NCI-H1417 treated with DMSO at 0.1 percent for 48 hours (cell line): ENCODE measurements around the gene C10orf67.

Experiments
- DNase-seq: peaks from one replicate; lab custom pipeline; 2025; lab: John Stamatoyannopoulos, UW

The C10orf67 gene

GRCh38 chr10:23196915-23197314, 147.7 kb downstream of the C10orf67 start:
- DNase-seq = no peak

DNA sequence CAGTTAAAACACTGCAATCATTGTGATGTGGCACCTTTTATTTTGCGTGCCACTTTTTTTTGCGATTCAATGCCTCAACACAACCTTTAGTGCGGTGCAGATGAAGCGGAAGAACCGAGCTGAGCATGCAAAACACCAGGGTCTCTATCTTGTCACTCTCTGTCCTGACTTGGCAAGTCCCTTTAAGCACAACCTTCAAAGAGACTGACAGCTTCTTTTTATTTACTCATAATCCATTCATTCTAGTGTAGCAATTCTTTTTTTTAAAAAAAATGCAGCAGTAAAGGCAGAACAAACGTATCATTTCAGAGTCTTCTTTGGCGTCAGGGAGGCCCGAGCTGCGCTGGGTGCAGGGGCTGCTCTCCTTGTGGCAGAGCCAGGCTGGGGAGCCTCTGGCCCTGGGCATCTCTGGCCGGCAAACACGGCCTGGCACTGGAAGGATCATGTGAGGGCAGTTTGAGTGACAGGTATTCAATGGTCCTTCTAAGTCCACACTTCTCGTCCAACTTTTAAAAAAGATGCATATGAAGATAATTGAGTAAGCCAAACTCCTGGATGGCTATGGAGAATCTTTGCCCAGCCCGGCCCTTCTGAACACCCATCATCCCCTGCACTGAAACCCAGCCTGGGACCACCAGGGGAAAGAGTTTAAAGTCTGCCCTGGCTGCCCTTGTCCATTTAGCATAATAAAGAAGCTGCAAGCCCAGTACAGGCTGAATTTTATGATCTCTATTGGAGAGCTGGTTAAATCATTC, 148.6 kb downstream of the C10orf67 start:
- no peak for DNase-seq

DNA sequence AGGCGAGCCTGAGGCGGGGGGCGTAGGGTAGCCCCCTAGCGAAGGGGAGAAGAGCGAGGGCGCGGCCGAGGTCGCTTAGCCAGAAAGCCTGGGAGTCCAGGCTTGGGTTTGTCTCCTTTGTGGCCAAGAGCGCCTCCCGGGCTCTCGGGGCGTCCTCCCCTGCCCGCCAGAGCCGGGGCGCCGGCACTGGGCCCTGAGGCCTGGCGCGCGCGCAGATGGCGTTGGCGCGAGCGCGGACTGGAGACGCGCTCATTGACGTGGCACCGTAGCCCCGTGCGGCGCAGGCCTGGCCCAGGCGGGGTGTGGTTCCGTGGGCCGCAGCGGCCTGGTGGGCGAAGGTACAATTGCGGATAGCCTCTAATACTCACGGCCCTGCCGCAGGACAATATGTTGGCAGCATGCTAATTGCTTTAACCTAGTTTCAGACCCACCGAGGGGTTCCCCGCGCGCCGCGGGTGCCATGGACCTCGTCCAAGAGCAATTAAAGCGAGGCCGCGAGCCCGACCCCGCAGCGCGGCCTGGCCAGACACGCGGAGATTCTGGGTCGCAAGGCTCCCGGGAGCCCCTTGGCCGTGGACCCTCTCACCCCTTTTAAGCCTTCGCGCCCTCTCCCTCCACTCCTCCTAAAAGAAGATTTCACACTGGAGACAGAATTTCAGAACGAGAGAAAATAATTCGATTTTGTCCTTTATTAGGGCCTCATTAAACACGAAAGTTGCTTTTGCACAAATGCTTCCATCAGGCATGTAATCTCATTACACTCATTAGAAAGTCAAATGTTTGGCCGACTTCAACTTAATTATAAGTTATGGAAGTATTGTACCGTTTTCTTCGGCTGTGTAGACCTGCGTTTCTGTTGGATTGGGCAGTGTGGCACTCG, 149.4 kb downstream of the C10orf67 start:
- no peak for DNase-seq

- DNase-seq = no peak
Observed at GRCh38 chr10:23194471-23194965, 150.1 kb downstream of the C10orf67 start.

DNA sequence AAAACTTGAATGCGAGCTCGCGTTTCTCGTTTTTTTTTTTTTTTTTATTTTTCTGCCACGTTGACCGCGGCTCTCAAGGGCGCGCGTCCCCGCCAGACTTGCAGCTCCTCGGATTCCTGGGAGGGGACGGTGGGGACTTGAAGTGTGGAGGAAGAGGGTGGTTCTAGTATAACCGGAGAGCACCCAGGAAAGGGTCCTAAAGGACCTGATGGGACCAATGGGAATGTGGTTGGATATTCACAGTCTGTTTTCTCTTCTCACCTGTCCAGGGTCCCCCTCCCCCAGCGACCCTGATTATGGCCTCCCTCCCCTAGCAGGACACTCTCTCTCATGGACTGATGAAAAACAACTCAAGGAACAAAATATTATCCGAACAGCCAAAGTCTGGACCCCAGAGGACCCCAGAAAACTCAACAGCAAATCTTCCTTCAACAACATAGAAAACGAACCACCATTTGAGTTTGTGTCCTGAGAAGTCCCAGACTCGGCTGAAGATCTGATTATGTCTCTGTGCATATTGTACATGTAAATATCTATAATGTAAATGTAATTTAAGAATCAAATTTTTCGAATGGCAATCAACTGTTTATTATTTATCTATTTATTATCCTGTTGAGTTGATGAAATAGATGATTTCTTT, 151.0 kb downstream of the C10orf67 start:
- no peak for DNase-seq

GRCh38 chr10:23192712-23193434, 151.7 kb downstream of the C10orf67 start:
- DNase-seq = no peak

DNA sequence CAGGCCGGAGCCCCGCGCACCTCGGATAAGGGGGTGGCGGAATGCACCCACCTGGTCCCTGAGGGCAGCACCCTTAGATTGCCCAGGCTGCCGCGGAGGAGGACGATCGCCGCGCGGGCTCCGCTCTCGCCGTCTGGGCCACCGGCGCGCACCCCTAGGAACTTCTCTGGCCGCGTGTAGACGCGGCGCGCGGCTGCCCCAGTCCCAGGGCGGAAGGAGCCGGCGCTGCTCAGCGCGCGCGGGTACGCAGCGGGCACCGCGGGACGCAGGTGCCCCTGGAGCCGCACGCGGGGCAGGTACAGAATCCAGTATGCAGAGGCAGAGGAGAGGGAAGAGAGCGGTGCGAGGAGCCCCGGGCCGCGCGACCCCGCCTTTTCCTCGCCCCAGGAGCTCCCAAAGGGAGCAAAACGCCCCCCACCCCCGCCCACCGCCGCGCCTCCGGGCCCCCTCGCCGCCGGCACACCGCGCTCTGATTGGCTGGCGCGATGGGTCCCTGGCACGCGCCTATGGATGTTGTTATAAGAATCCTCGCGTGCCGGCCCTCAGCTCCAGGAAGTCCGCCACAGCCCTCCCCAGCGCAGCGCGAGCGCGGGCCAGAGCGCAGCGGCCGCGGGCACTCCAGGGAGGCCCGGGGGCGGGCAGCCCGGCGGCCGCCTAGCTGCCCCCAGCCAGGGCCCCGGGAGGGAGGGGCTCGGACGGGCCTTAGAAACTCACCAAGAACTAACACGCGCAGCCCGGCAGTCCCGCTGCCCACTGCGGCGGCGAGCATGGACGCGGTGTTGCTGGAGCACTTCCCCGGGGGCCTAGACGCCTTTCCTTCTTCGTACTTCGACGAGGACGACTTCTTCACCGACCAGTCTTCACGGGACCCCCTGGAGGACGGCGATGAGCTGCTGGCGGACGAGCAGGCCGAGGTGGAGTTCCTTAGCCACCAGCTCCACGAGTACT, 152.6 kb downstream of the C10orf67 start, which contains the start of gene PTF1A:
Gene PTF1A (plus strand): TSS at position 549 of the 948 bp plus-strand sequence. CDS start 219 bp downstream, at position 768.
- no peak for DNase-seq

DNA sequence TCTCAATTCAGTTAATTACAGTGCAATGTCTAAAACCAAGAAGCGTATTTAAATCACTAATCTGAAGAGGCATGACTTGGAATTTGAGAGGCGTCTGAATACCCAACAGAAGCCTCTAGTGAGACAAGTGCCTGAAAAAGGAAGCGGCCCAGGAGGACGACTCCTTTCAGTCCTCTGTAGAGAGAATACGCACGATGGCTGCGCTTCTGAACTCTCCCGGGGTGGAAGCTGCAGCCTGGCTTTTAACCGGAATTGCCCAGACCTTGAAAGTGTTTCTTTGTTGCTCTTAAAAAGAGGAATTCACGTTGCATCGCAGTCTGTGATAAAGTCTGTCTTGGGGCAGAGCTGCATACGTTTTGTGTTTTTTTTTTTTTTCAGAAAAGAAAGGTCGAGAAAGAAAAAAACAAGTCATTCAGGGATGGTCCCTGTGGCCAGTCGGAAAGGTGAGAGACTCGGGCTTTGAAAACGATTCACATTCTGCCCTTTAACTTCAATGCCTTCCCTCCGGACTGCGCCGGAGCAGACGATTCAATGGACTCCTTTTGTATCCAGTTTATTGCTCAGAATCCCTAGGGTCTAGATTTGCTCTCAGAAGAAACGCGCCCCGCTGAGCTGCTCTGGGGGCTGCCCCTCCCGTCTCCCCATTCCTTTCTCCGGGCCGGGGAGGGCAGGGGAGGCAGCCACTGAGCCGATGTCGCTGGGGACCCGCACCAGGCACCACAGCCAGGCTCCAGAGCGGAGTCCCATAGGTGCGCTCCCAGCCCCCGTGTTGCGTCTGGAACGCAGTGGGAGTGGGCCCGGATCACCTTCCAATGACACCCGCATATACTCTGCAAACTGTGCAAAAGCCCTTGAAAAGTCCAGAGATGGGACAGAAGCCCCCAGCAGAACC, 153.5 kb downstream of the C10orf67 start:
- DNase-seq = no peak

DNA sequence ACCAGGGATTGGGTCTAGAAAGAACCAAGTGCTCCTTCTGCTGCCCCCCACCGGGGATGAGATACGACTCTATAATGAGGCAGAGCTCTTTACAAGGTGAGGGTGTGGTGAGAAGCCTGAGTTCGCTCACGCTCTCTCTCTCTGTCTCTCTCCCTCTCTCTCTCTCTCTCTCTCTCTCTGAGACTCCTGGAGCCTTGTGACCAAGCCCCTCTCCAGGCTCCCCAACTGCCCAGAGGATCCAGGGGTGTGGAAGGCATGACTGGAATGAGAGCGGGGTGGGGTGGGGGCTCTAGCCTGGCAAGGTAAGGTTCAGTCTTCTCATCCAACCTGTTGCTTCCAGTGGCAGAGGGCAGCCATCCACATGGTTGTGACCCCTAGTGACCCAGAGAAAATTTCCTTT, 155.6 kb downstream of the C10orf67 start:
- DNase-seq = no peak

GRCh38 chr10:23187155-23187554, 157.4 kb downstream of the C10orf67 start:
- DNase-seq = no peak

DNA sequence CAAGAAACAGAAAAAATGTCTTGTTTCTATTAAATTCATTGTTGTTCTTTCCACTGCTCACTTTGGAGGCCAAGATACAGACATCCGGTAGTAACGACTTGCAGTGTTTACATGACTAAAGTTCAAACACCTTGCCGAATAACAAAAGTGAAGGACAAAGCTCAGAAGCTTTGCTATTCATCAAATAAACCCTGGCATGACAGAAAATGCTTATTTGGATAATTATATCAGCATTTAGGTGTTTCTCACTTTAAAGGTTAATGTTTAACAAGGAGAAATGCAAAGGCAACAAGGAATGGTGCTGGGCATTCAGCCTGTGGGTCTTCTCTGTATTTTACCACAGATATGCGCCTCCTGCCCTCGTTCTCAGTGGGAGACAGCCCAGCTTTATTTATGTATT, 157.9 kb downstream of the C10orf67 start:
- no peak for DNase-seq

GRCh38 chr10:23186178-23186577, 158.4 kb downstream of the C10orf67 start:
- no peak for DNase-seq

GRCh38 chr10:23174977-23175512, 169.6 kb downstream of the C10orf67 start:
- no peak for DNase-seq

DNA sequence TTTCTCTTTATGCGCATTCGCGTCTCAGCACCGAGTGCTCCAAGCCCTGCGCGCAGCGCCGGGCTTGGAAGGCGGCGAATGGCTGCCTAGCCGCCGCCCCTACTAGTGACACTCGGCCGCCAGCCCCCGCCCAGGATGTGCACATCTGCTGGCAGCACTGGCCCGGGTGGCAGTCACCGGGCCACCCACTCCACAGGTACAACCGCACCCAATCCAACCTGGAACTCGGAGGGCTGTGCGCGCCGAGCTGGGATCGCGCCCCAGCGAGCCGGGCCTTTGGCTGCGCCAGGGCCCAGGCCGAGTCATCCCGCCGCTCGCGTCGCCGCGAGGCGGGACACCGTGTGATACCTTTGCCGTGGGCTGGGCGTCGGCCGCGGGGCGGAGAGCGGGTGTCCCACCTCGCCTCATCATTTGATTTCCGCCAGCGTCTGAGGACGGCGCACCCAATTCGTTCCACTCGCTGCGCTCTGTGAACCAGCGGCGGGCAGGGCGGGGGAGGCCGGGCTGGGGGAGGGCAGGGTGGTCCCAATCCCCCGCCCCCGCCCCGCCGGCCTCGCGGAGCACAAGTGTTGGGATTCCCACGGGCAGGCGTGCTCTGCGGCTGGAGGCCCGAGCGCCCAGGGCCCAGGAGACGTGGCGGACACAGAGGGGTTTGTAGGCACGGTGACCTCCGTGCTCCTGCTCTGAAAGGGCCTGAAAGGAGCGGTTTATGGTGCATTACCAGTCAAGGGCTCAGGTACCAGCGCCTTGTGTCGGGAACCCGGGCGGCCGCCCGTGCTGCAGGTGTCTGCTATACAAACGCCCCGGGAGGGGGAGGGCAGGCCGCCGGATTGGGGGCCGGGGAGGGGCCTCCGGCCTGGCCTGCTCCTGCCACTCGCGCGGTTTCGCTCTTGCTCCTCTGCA, 170.3 kb downstream of the C10orf67 start:
- no peak for DNase-seq

- DNase-seq = no peak
Observed at GRCh38 chr10:23173214-23174073, 171.2 kb downstream of the C10orf67 start.

- no peak for DNase-seq
Observed at GRCh38 chr10:23172429-23173213, 172.0 kb downstream of the C10orf67 start.
